SK-N-SH treated with all-trans-retinoic acid at 6 μM for 48 hours (cell line): ENCODE measurements around the gene TMED8.

Source experiments
- ATAC-seq: fragments of 200-7000 bp; cut with Tn5 transposase; 3 replicates; pipeline ENCODE4 v1.9.1; 2020; ENCODE audit warnings: mild to moderate bottlenecking, moderate library complexity
- ARNTL ChIP-seq: fragments of 450-650 bp; formaldehyde crosslinking; IDR thresholded peaks from 2 replicates; pipeline ENCODE4 v1.5.0; 2020; ENCODE audit warnings: low read depth, mild to moderate bottlenecking, moderate library complexity, borderline replicate concordance
- CSDC2 ChIP-seq: fragments of 250-450 bp; sonication (Bioruptor Pico); IDR thresholded peaks from 2 replicates; pipeline ENCODE4 v1.5.0; 2020; ENCODE audit warnings: mild to moderate bottlenecking, moderate library complexity
- ESRRG ChIP-seq: fragments of 250-450 bp; sonication (Bioruptor Pico); IDR thresholded peaks from 2 replicates; pipeline ENCODE4 v1.6.1; 2021; ENCODE audit warnings: mild to moderate bottlenecking
- GLIS3 ChIP-seq: fragments of 250-450 bp; sonication (Bioruptor Pico); IDR thresholded peaks from 2 replicates; pipeline ENCODE4 v1.5.0; 2020; ENCODE audit warnings: mild to moderate bottlenecking, moderate library complexity
- ISL1 ChIP-seq: fragments of 250-450 bp; sonication (Bioruptor Pico); IDR thresholded peaks from 2 replicates; pipeline ENCODE4 v2.1.2; 2022; ENCODE audit warnings: mild to moderate bottlenecking, moderate library complexity
- OSR1 ChIP-seq: fragments of 250-450 bp; sonication (Bioruptor Pico); IDR thresholded peaks from 2 replicates; pipeline ENCODE4 v1.8.0; 2022; ENCODE audit warnings: moderate library complexity, mild to moderate bottlenecking, inconsistent platforms
- PPARA ChIP-seq: fragments of 250-450 bp; sonication (Bioruptor Pico); IDR thresholded peaks from 2 replicates; pipeline ENCODE4 v1.5.0; 2020; ENCODE audit warnings: mild to moderate bottlenecking, borderline replicate concordance
- RARB ChIP-seq: fragments of 250-450 bp; sonication (Bioruptor Pico); IDR thresholded peaks from 2 replicates; pipeline ENCODE4 v1.8.0; 2021; ENCODE audit warnings: mild to moderate bottlenecking, moderate library complexity
- SNAI2 ChIP-seq: fragments of 250-450 bp; sonication (Bioruptor Pico); IDR thresholded peaks from 2 replicates; pipeline ENCODE4 v1.5.0; 2020; ENCODE audit warnings: mild to moderate bottlenecking, moderate library complexity
- TCF4 ChIP-seq: fragments of 250-450 bp; sonication (Bioruptor Pico); IDR thresholded peaks from 2 replicates; pipeline ENCODE4 v1.8.0; 2021; ENCODE audit warnings: mild to moderate bottlenecking, moderate library complexity, borderline replicate concordance
- TOX ChIP-seq: fragments of 250-450 bp; sonication (Bioruptor Pico); IDR thresholded peaks from 2 replicates; pipeline ENCODE4 v1.8.0; 2021; ENCODE audit warnings: mild to moderate bottlenecking, moderate library complexity, borderline replicate concordance
- ZC3H10 ChIP-seq: fragments of 250-450 bp; sonication (Bioruptor Pico); IDR thresholded peaks from 2 replicates; pipeline ENCODE4 v1.5.1; 2021; ENCODE audit warnings: mild to moderate bottlenecking, moderate library complexity
- ZFP3 ChIP-seq: fragments of 250-450 bp; sonication (Bioruptor Pico); IDR thresholded peaks from 2 replicates; pipeline ENCODE4 v1.5.0; 2020; ENCODE audit warnings: mild to moderate bottlenecking, moderate library complexity
- ZFP30 ChIP-seq: fragments of 450-650 bp; formaldehyde crosslinking; IDR thresholded peaks from 2 replicates; pipeline ENCODE4 v1.5.0; 2022; ENCODE audit warnings: mild to moderate bottlenecking, moderate library complexity
- ZNF565 ChIP-seq: fragments of 450-650 bp; formaldehyde crosslinking; conservative IDR thresholded peaks from 2 replicates; pipeline ENCODE4 v1.5.0; 2020; ENCODE audit warnings: low read depth, mild to moderate bottlenecking, moderate library complexity
- ZNF70 ChIP-seq: fragments of 450-650 bp; formaldehyde crosslinking; IDR thresholded peaks from 2 replicates; pipeline ENCODE4 v1.5.0; 2020; ENCODE audit warnings: mild to moderate bottlenecking, moderate library complexity
- ZNF8 ChIP-seq: fragments of 450-650 bp; formaldehyde crosslinking; IDR thresholded peaks from 2 replicates; pipeline ENCODE4 v1.5.0; 2020; ENCODE audit warnings: mild to moderate bottlenecking, moderate library complexity
- TF ChIP-seq, protein P1 (sequence below): fragments of 250-450 bp; sonication (Bioruptor Pico); IDR thresholded peaks from 2 replicates; pipeline ENCODE4 v1.8.0; 2020; ENCODE audit warnings: mild to moderate bottlenecking, moderate library complexity, borderline replicate concordance
- TF ChIP-seq, protein P2 (sequence below): fragments of 250-450 bp; sonication (Bioruptor Pico); IDR thresholded peaks from 2 replicates; pipeline ENCODE4 v1.5.1; 2021; ENCODE audit warnings: mild to moderate bottlenecking, moderate library complexity
- TF ChIP-seq, protein P3 (sequence below): fragments of 250-450 bp; sonication (Bioruptor Pico); IDR thresholded peaks from 2 replicates; pipeline ENCODE4 v1.8.0; 2021; ENCODE audit warnings: low read depth, mild to moderate bottlenecking, moderate library complexity, borderline replicate concordance
- TF ChIP-seq, protein P4 (sequence below): fragments of 250-450 bp; sonication (Bioruptor Pico); IDR thresholded peaks from 2 replicates; pipeline ENCODE4 v1.5.0; 2020; ENCODE audit warnings: mild to moderate bottlenecking, moderate library complexity
- TF ChIP-seq, protein P5 (sequence below): fragments of 250-450 bp; sonication (Bioruptor Pico); IDR thresholded peaks from 2 replicates; pipeline ENCODE4 v1.5.1; 2020; ENCODE audit warnings: low read depth, mild to moderate bottlenecking, moderate library complexity

Gene TMED8

DNA sequence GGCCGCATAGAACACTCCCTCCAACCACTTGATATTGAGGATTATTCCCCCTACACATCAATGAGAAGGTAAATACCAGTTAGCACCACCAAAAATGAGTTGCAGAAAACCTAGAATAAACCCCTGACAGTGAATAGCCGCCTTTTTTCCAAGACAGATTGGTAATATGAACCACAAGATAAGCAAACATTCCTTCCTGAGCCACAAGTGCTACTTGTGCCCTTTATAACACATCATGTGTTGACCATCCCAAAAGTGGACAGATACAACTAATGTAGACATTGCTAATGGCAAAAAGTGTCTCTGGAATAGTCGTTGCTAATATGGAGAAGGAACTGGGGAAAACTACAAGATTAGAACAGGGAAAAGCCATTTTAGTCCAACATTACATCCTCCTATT, 29.2 kb upstream of the TMED8 start (continued):
- TF ChIP-seq, protein P1, sequence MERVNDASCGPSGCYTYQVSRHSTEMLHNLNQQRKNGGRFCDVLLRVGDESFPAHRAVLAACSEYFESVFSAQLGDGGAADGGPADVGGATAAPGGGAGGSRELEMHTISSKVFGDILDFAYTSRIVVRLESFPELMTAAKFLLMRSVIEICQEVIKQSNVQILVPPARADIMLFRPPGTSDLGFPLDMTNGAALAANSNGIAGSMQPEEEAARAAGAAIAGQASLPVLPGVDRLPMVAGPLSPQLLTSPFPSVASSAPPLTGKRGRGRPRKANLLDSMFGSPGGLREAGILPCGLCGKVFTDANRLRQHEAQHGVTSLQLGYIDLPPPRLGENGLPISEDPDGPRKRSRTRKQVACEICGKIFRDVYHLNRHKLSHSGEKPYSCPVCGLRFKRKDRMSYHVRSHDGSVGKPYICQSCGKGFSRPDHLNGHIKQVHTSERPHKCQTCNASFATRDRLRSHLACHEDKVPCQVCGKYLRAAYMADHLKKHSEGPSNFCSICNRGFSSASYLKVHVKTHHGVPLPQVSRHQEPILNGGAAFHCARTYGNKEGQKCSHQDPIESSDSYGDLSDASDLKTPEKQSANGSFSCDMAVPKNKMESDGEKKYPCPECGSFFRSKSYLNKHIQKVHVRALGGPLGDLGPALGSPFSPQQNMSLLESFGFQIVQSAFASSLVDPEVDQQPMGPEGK (CRISPR knock-in tag) = no peak
- no peak for TF ChIP-seq ZNF8 (CRISPR knock-in tag)
- no peak for TF ChIP-seq TCF4

DNA sequence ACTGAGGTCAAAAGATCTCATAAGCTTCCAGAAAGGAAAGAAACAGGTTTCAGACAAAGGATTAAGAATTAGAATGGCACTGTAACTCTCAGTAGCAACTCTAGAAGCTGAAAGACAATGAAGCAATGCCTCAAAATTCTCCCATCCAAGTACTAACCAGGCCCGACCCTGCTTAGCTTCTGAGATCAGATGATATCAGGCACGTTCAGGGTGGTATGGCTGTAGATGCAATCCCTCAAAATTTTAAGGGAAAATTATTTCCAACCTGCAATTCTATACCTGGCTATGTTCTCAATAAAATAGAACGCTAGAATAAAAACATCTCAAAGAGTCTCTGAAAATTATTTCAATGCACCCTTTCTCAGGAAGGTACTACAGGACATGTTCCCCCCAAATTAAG, 26.9 kb upstream of the TMED8 start:
- no peak for TF ChIP-seq ZFP3 (CRISPR knock-in tag)
- TF ChIP-seq ARNTL (CRISPR knock-in tag) = no peak
- TF ChIP-seq TCF4 = no peak
- TF ChIP-seq TOX (CRISPR knock-in tag) = no peak
- TF ChIP-seq, protein P2, sequence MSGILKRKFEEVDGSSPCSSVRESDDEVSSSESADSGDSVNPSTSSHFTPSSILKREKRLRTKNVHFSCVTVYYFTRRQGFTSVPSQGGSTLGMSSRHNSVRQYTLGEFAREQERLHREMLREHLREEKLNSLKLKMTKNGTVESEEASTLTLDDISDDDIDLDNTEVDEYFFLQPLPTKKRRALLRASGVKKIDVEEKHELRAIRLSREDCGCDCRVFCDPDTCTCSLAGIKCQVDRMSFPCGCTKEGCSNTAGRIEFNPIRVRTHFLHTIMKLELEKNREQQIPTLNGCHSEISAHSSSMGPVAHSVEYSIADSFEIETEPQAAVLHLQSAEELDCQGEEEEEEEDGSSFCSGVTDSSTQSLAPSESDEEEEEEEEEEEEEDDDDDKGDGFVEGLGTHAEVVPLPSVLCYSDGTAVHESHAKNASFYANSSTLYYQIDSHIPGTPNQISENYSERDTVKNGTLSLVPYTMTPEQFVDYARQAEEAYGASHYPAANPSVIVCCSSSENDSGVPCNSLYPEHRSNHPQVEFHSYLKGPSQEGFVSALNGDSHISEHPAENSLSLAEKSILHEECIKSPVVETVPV (CRISPR knock-in tag) = no peak
- TF ChIP-seq ZNF8 (CRISPR knock-in tag) = no peak
- no peak for TF ChIP-seq ZNF565 (CRISPR knock-in tag)
- TF ChIP-seq, protein P1 (CRISPR knock-in tag) = no peak
- TF ChIP-seq, protein P3, sequence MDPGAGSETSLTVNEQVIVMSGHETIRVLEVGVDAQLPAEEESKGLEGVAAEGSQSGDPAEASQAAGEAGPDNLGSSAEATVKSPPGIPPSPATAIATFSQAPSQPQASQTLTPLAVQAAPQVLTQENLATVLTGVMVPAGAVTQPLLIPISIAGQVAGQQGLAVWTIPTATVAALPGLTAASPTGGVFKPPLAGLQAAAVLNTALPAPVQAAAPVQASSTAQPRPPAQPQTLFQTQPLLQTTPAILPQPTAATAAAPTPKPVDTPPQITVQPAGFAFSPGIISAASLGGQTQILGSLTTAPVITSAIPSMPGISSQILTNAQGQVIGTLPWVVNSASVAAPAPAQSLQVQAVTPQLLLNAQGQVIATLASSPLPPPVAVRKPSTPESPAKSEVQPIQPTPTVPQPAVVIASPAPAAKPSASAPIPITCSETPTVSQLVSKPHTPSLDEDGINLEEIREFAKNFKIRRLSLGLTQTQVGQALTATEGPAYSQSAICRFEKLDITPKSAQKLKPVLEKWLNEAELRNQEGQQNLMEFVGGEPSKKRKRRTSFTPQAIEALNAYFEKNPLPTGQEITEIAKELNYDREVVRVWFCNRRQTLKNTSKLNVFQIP (CRISPR knock-in tag) = no peak
- no peak for TF ChIP-seq CSDC2
- TF ChIP-seq PPARA = no peak
- TF ChIP-seq, protein P4, sequence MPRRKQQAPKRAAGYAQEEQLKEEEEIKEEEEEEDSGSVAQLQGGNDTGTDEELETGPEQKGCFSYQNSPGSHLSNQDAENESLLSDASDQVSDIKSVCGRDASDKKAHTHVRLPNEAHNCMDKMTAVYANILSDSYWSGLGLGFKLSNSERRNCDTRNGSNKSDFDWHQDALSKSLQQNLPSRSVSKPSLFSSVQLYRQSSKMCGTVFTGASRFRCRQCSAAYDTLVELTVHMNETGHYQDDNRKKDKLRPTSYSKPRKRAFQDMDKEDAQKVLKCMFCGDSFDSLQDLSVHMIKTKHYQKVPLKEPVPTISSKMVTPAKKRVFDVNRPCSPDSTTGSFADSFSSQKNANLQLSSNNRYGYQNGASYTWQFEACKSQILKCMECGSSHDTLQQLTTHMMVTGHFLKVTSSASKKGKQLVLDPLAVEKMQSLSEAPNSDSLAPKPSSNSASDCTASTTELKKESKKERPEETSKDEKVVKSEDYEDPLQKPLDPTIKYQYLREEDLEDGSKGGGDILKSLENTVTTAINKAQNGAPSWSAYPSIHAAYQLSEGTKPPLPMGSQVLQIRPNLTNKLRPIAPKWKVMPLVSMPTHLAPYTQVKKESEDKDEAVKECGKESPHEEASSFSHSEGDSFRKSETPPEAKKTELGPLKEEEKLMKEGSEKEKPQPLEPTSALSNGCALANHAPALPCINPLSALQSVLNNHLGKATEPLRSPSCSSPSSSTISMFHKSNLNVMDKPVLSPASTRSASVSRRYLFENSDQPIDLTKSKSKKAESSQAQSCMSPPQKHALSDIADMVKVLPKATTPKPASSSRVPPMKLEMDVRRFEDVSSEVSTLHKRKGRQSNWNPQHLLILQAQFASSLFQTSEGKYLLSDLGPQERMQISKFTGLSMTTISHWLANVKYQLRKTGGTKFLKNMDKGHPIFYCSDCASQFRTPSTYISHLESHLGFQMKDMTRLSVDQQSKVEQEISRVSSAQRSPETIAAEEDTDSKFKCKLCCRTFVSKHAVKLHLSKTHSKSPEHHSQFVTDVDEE (CRISPR knock-in tag) = no peak
- no peak for TF ChIP-seq ZC3H10 (CRISPR knock-in tag)
- no peak for TF ChIP-seq RARB (CRISPR knock-in tag)
- no peak for TF ChIP-seq ZFP30 (CRISPR knock-in tag)
- no peak for TF ChIP-seq ESRRG (CRISPR knock-in tag)
- no peak for TF ChIP-seq OSR1 (CRISPR knock-in tag)
- ATAC-seq = no peak

DNA sequence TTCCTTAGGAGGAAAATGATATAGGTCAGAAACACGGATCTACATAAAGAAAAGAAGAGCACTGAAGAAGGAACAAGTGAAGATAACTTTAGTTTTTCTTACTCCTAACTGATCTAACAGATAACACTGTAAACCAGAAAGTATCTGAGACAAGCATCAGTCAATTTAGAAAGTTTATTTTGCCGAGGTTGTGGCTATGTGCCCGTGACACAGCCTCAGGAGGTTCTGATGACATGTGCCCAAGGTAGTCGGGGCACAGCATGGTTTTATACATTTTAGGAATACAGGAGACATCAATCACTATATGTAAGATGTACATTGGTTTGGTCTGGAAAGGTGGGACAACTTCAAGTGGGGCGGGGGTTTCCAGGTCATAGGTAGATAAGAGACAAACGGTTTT, 23.3 kb upstream of the TMED8 start:
- ATAC-seq = no peak
- no peak for TF ChIP-seq RARB (CRISPR knock-in tag)
- no peak for TF ChIP-seq ZNF565 (CRISPR knock-in tag)
- TF ChIP-seq TCF4 = no peak
- TF ChIP-seq CSDC2 = no peak
- TF ChIP-seq, protein P2 (CRISPR knock-in tag) = no peak
- no peak for TF ChIP-seq TOX (CRISPR knock-in tag)
- TF ChIP-seq ZNF8 (CRISPR knock-in tag) = no peak
- TF ChIP-seq SNAI2 = no peak
- TF ChIP-seq, protein P3 (CRISPR knock-in tag) = no peak
- TF ChIP-seq GLIS3 (CRISPR knock-in tag) = no peak
- no peak for TF ChIP-seq ZNF70 (CRISPR knock-in tag)
- TF ChIP-seq, protein P5, sequence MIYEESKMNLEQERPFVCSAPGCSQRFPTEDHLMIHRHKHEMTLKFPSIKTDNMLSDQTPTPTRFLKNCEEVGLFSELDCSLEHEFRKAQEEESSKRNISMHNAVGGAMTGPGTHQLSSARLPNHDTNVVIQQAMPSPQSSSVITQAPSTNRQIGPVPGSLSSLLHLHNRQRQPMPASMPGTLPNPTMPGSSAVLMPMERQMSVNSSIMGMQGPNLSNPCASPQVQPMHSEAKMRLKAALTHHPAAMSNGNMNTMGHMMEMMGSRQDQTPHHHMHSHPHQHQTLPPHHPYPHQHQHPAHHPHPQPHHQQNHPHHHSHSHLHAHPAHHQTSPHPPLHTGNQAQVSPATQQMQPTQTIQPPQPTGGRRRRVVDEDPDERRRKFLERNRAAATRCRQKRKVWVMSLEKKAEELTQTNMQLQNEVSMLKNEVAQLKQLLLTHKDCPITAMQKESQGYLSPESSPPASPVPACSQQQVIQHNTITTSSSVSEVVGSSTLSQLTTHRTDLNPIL (CRISPR knock-in tag) = no peak
- no peak for TF ChIP-seq PPARA
- TF ChIP-seq ISL1 (CRISPR knock-in tag) = no peak
- no peak for TF ChIP-seq ESRRG (CRISPR knock-in tag)
- no peak for TF ChIP-seq ZFP30 (CRISPR knock-in tag)
- TF ChIP-seq, all 23 proteins: peak for 0
